PFSK-1 (cell line): ENCODE results near the gene ARL15.

ENCODE experiments used
- POLR2AphosphoS5 ChIP-seq: IDR thresholded peaks from 2 replicates; pipeline ENCODE4 v1.6.1; 2012; ENCODE audit warnings: low read depth, mild to moderate bottlenecking, control low read depth, low read length, moderate library complexity
- REST ChIP-seq, 2 experiments: IDR thresholded peaks; 2 replicates each; pipeline versions ENCODE4 v1.6.1 to v1.8.0; 2011 to 2012; ENCODE audit warnings: low read depth in 2 of 2, low read length in 2 of 2, control low read depth in 1 of 2, inconsistent platforms in 1 of 2, mild to moderate bottlenecking in 1 of 2, moderate library complexity in 1 of 2; ENCODE audit not compliant: insufficient read depth in 1 of 2

GRCh38 chr5:54017580-54017979, 292.8 kb downstream of the ARL15 start:
- TF ChIP-seq REST (IDR thresholded peaks at IDR 0.05; ENCODE audit: insufficient read depth in 1 of 2, low read depth in 2 of 2, low read length in 2 of 2) (no peak), POLR2AphosphoS5 (no peak)
